HCT116 (cell line): ENCODE results near the gene EFNB2. TPM values are rescaled to one million over a fixed set of nuclear protein-coding genes. Genes with fewer than 3 reads are reported as not detected.

Experiments
- ATAC-seq: fragments of 200-7000 bp; cut with Tn5 transposase; 2 replicates; pipeline ENCODE4 v1.9.1; 2020; ENCODE audit warnings: mild to moderate bottlenecking, moderate library complexity
- BruUV-seq: library from RNA; stranded (reverse); fragments of 400-500 nt; replicated peaks from 2 replicates; lab custom pipeline; 2021; lab: Mats Ljungman, UMichigan
- CTCF ChIA-PET: fragments of 300-600 bp; sonication (Branson Sonifier 250); formaldehyde crosslinking; loops from one replicate; lab custom pipeline; 2021; ENCODE audit warnings: antibody characterized with exemption; lab: Charles Lee
- POLR2A ChIA-PET: fragments of 300-600, 350-600 bp; sonication (Branson Sonifier 250); formaldehyde crosslinking; loops from one replicate; lab custom pipeline; 2021; ENCODE audit warnings: antibody characterized with exemption; lab: Charles Lee
- RAD21 ChIA-PET, 2 experiments: fragments of 300-600 bp; sonication (Branson Sonifier 250); formaldehyde crosslinking; loops; one replicate each; lab custom pipeline; 2023; ENCODE audit warnings: low total read pairs in 2 of 2; ENCODE audit not compliant: uncharacterized antibody in 2 of 2, unreplicated experiment in 2 of 2, low non-redundant PET in 1 of 2; lab: Charles Lee
- DNase-seq: peaks from one replicate; pipeline ENCODE4 v3.0.0-alpha.2; 2010; ENCODE audit warnings: low read depth, low spot score
- H2AFZ ChIP-seq: fragments of 200-600 bp; shearing (Covaris generic), sonication (generic); 2 replicates; pipeline ENCODE4 v1.6.1; 2017; ENCODE audit warnings: low read depth, mixed run types, mixed read lengths, antibody characterized with exemption, low read length; ENCODE audit not compliant: poor library complexity, severe bottlenecking
- H3K27ac ChIP-seq: 2 replicates; pipeline ENCODE4 v1.5.1; 2012; ENCODE audit warnings: low read depth, low read length
- H3K27me3 ChIP-seq: fragments of 200-600 bp; sonication (generic); 2 replicates; pipeline ENCODE4 v1.6.1; 2016; ENCODE audit warnings: mixed run types, low read length, mixed read lengths; ENCODE audit not compliant: insufficient read depth
- H3K36me3 ChIP-seq, 2 experiments: fragments of 200-500 bp in 1 of 2; fragments of 200-600 bp in 1 of 2; sonication (Bioruptor generic) in 1 of 2; sonication (generic) in 1 of 2; 2 replicates each; pipeline versions ENCODE4 v1.5.1 to v1.6.1; 2014 to 2016; ENCODE audit warnings: low read length in 2 of 2, inconsistent platforms in 1 of 2, mixed read lengths in 1 of 2, mixed run types in 1 of 2; ENCODE audit not compliant: insufficient read depth in 2 of 2, control insufficient read depth in 1 of 2
- H3K4me1 ChIP-seq, 2 experiments: fragments of 200-600 bp in 1 of 2; sonication (generic) in 1 of 2; 2 replicates each; pipeline versions ENCODE4 v1.5.1 to v1.6.1; 2012 to 2017; ENCODE audit warnings: low read length in 2 of 2, inconsistent platforms in 1 of 2, mild to moderate bottlenecking in 1 of 2, mixed read lengths in 1 of 2, mixed run types in 1 of 2, moderate library complexity in 1 of 2; ENCODE audit not compliant: insufficient read depth in 2 of 2, control insufficient read depth in 1 of 2
- H3K4me2 ChIP-seq: fragments of 200-600 bp; sonication (generic); 2 replicates; pipeline ENCODE4 v1.6.1; 2017; ENCODE audit warnings: mixed run types, low read length, mixed read lengths
- H3K4me3 ChIP-seq, 2 experiments: fragments of 200-600 bp in 1 of 2; sonication (generic) in 1 of 2; replicated peaks in 1 of 2; 2 replicates each; pipeline ENCODE4 v1.5.1; 2011 to 2016; ENCODE audit warnings: low read length in 2 of 2, control low read depth in 1 of 2, low read depth in 1 of 2, mild to moderate bottlenecking in 1 of 2, mixed read lengths in 1 of 2, mixed run types in 1 of 2
- H3K79me2 ChIP-seq: fragments of 200-600 bp; sonication (generic); 2 replicates; pipeline ENCODE4 v1.6.1; 2017; ENCODE audit warnings: mild to moderate bottlenecking, mixed run types, low read length, moderate library complexity, mixed read lengths; ENCODE audit not compliant: insufficient read depth
- H3K9ac ChIP-seq: fragments of 200-600 bp; sonication (generic); 2 replicates; pipeline ENCODE4 v1.6.1; 2016; ENCODE audit warnings: low read length, mixed read lengths
- H3K9me2 ChIP-seq: fragments of 200-600 bp; sonication (generic), shearing (Covaris generic); 2 replicates; pipeline ENCODE4 v1.6.1; 2017; ENCODE audit warnings: mixed run types, mild to moderate bottlenecking, moderate library complexity; ENCODE audit not compliant: insufficient read depth
- H3K9me3 ChIP-seq, 2 experiments: fragments of 200-500 bp in 1 of 2; fragments of 200-600 bp in 1 of 2; sonication (Bioruptor generic) in 1 of 2; sonication (generic) in 1 of 2; 2 replicates each; pipeline ENCODE4 v1.6.1; 2014 to 2017; ENCODE audit warnings: low read length in 2 of 2, mixed read lengths in 2 of 2, inconsistent platforms in 1 of 2, low read depth in 1 of 2, mild to moderate bottlenecking in 1 of 2, mixed run types in 1 of 2, moderate library complexity in 1 of 2; ENCODE audit not compliant: control insufficient read depth in 1 of 2, insufficient read depth in 1 of 2
- H4K20me1 ChIP-seq: fragments of 200-600 bp; sonication (generic), shearing (Covaris generic); 2 replicates; pipeline ENCODE4 v1.6.1; 2017; ENCODE audit warnings: mixed run types, mild to moderate bottlenecking, moderate library complexity; ENCODE audit not compliant: insufficient read depth
- CBX3 ChIP-seq: IDR thresholded peaks from 2 replicates; pipeline ENCODE4 v1.6.1; 2012; ENCODE audit warnings: low read depth
- ELF1 ChIP-seq: IDR thresholded peaks from 2 replicates; pipeline ENCODE4 v1.6.1; 2012; ENCODE audit warnings: low read depth, borderline replicate concordance
- EZH2 ChIP-seq: fragments of 200-600 bp; sonication (generic); IDR thresholded peaks from 2 replicates; pipeline ENCODE4 v1.6.1; 2017; ENCODE audit warnings: antibody characterized with exemption, mixed run types
- EZH2phosphoT487 ChIP-seq: fragments of 200-600 bp; IDR thresholded peaks from 2 replicates; pipeline ENCODE4 v1.6.1; 2018; ENCODE audit warnings: antibody characterized with exemption, borderline replicate concordance
- JUND ChIP-seq: IDR thresholded peaks from 2 replicates; pipeline ENCODE4 v1.6.1; 2012
- POLR2A ChIP-seq: IDR thresholded peaks from 2 replicates; pipeline ENCODE4 v1.7.0; 2011; ENCODE audit warnings: borderline replicate concordance; ENCODE audit not compliant: insufficient read depth, insufficient read length; ENCODE audit errors: extremely low read depth
- POLR2AphosphoS5 ChIP-seq: IDR thresholded peaks from 2 replicates; pipeline ENCODE4 v1.6.1; 2011; ENCODE audit warnings: mild to moderate bottlenecking, low read depth, low read length, moderate library complexity
- RAD21 ChIP-seq: IDR thresholded peaks from 2 replicates; pipeline ENCODE4 v1.6.1; 2012; ENCODE audit warnings: low read depth, mild to moderate bottlenecking
- SIN3A ChIP-seq: IDR thresholded peaks from 2 replicates; pipeline ENCODE4 v1.6.1; 2012; ENCODE audit warnings: low read depth
- SP1 ChIP-seq: IDR thresholded peaks from 2 replicates; pipeline ENCODE4 v1.6.1; 2012; ENCODE audit warnings: low read depth
- SRF ChIP-seq: IDR thresholded peaks from 2 replicates; pipeline ENCODE4 v1.6.1; 2012; ENCODE audit warnings: low read depth
- ZNF274 ChIP-seq: fragments of 200-500 bp; sonication (Bioruptor generic); IDR thresholded peaks from 2 replicates; pipeline ENCODE4 v1.6.1; 2014; ENCODE audit warnings: mild to moderate bottlenecking, low read depth, low read length, inconsistent platforms
- intact Hi-C: fragments of 100-400 bp; cut with micrococcal nuclease; formaldehyde crosslinking; loops from 2 replicates; pipeline ENCODE4 v1.10.0; 2022
- total RNA-seq: library from RNA; stranded (reverse); gene quantifications from one replicate; pipeline ENCODE4 v1.2.1, GENCODE V29; 2021; ENCODE audit not compliant: unreplicated experiment
- TF ChIP-seq, protein P1 (sequence below): IDR thresholded peaks from 2 replicates; pipeline ENCODE4 v1.6.1; 2012
- TF ChIP-seq, protein P2 (sequence below), 3 experiments: fragments of 200-600 bp in 1 of 3; sonication (generic) in 1 of 3; IDR thresholded peaks in 2 of 3; conservative IDR thresholded peaks in 1 of 3; 2 replicates each; pipeline ENCODE4 v1.5.1; 2012 to 2017; ENCODE audit warnings: low read depth in 2 of 3, low read length in 2 of 3, antibody characterized with exemption in 1 of 3, borderline replicate concordance in 1 of 3, control low read depth in 1 of 3, mild to moderate bottlenecking in 1 of 3, mixed read lengths in 1 of 3, mixed run types in 1 of 3, moderate library complexity in 1 of 3; ENCODE audit not compliant: insufficient read depth in 1 of 3

EFNB2 gene
- total RNA-seq, 1 experiment from 2014 or later: 30.9 TPM

GRCh38 chr13:106573284-106573846 is 37.9 kb upstream of the EFNB2 start:
- no peak overlapping the region for H3K4me2 ChIP-seq
- no peaks in the 10 kb centered on the region for H3K27me3 ChIP-seq
- CTCF ChIA-PET: no interaction called here
- no TSS peak for BruUV-seq
- ATAC-seq (no peak), DNase-seq (no peak)
- H3K9ac ChIP-seq: no peak overlapping the region
- no peak overlapping the region for H2AFZ ChIP-seq
- no peaks in the 10 kb centered on the region for H3K9me2 ChIP-seq
- H3K4me1 ChIP-seq: peaks cover 15 to 24% of the 10 kb centered on the region in 2 experiments
- no peaks in the 10 kb centered on the region for H3K36me3 ChIP-seq
- no peak overlapping the region for H3K27ac ChIP-seq
- intact Hi-C loops: no loop called here
- RAD21 ChIA-PET: no interaction called here
- H3K4me3 ChIP-seq: no peak overlapping the region
- POLR2A ChIA-PET: no interaction called here
- H3K79me2 ChIP-seq: no peaks in the 10 kb centered on the region
- H3K9me3 ChIP-seq: no peaks in the 10 kb centered on the region
- no peaks in the 10 kb centered on the region for H4K20me1 ChIP-seq
- no peak for TF ChIP-seq ELF1
- no peak for TF ChIP-seq SIN3A
- no peak for TF ChIP-seq RAD21
- TF ChIP-seq, protein P1, sequence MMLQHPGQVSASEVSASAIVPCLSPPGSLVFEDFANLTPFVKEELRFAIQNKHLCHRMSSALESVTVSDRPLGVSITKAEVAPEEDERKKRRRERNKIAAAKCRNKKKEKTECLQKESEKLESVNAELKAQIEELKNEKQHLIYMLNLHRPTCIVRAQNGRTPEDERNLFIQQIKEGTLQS: no peak
- TF ChIP-seq EZH2phosphoT487: no peak
- no peak for TF ChIP-seq POLR2AphosphoS5
- TF ChIP-seq EZH2: no peak
- no peak for TF ChIP-seq SP1
- no peak for TF ChIP-seq SRF
- TF ChIP-seq ZNF274: no peak
- no peak for TF ChIP-seq CBX3

- peak overlapping the region; percentile 42 for H3K9ac ChIP-seq
- H4K20me1 ChIP-seq: peaks cover 16% of the 10 kb centered on the region; the same call in 1 of the 2 replicates
- intact Hi-C loops: no loop called here
- H3K4me3 ChIP-seq: peak overlapping the region; percentile 13 to 14; a peak in 3 of 4 replicates
- no peak for TF ChIP-seq EZH2phosphoT487
- TF ChIP-seq POLR2A: no peak
- TF ChIP-seq JUND: no peak
- TF ChIP-seq, protein P2, sequence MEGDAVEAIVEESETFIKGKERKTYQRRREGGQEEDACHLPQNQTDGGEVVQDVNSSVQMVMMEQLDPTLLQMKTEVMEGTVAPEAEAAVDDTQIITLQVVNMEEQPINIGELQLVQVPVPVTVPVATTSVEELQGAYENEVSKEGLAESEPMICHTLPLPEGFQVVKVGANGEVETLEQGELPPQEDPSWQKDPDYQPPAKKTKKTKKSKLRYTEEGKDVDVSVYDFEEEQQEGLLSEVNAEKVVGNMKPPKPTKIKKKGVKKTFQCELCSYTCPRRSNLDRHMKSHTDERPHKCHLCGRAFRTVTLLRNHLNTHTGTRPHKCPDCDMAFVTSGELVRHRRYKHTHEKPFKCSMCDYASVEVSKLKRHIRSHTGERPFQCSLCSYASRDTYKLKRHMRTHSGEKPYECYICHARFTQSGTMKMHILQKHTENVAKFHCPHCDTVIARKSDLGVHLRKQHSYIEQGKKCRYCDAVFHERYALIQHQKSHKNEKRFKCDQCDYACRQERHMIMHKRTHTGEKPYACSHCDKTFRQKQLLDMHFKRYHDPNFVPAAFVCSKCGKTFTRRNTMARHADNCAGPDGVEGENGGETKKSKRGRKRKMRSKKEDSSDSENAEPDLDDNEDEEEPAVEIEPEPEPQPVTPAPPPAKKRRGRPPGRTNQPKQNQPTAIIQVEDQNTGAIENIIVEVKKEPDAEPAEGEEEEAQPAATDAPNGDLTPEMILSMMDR (IDR thresholded peaks at IDR 0.05 in 2 of 3, conservative IDR thresholded peaks at IDR 0.05 in 1 of 3; ENCODE audit: borderline replicate concordance in 1 of 3, insufficient read depth in 1 of 3, low read depth in 2 of 3, low read length in 2 of 3): no peak
- TF ChIP-seq POLR2AphosphoS5: peak; percentile 40; the same call in 1 of the 2 replicates
- TF ChIP-seq, all 23 proteins: peak for 1
- H3K36me3 ChIP-seq: no peaks in the 10 kb centered on the region
- ATAC-seq: peak; percentile 85
- CTCF ChIA-PET: no interaction called here
- RAD21 ChIA-PET: no interaction called here
- H3K9me2 ChIP-seq: no peaks in the 10 kb centered on the region
- H2AFZ ChIP-seq: peak overlapping the region; percentile 63
- POLR2A ChIA-PET: interaction anchor here (0.7 to 1.0 kb wide), 2 partner anchors 34 to 525 kb away, joined by 3 read pairs; no protein-coding TSS in a partner anchor
- no TSS peak for BruUV-seq
- peaks cover 26% of the 10 kb centered on the region for H3K79me2 ChIP-seq
- H3K4me2 ChIP-seq: peak overlapping the region; percentile 87
- no peaks in the 10 kb centered on the region for H3K27me3 ChIP-seq
- no peaks in the 10 kb centered on the region for H3K9me3 ChIP-seq
- DNase-seq: peak; percentile 92
- peaks cover 22 to 40% of the 10 kb centered on the region in 2 experiments for H3K4me1 ChIP-seq
- no peak overlapping the region for H3K27ac ChIP-seq
These were observed 34.9 kb upstream of the EFNB2 start for GRCh38 chr13:106570299-106570852.
